Keratinocyte (primary cell): ENCODE data around the gene CHRM1. TPM values are rescaled to one million over a fixed set of nuclear protein-coding genes. Genes with fewer than 3 reads are reported as not detected.

ENCODE experiments used
- DNase-seq: peaks from one replicate; pipeline ENCODE4 v3.0.0-alpha.2; 2011; ENCODE audit warnings: low read depth, missing footprints, low spot score
- FAIRE-seq: peaks from 2 replicates; lab custom pipeline; 2011; peaks lifted over from hg19 to GRCh38; lab: Jason Lieb, UNC
- H2AFZ ChIP-seq: 2 replicates; pipeline ENCODE4 v1.6.0; 2012; ENCODE audit warnings: low read length, control low read depth, inconsistent platforms; ENCODE audit not compliant: control insufficient read depth
- H3K27ac ChIP-seq: 2 replicates; pipeline ENCODE4 v1.5.1; 2011; ENCODE audit warnings: low read length; ENCODE audit not compliant: control insufficient read depth, insufficient read depth
- H3K27me3 ChIP-seq: 3 replicates; pipeline ENCODE4 v1.6.0; 2011; ENCODE audit warnings: low read length; ENCODE audit not compliant: control insufficient read depth, insufficient read depth; ENCODE audit errors: extremely low read depth
- H3K36me3 ChIP-seq, 2 experiments: 2 replicates in 1 of 2; 3 replicates in 1 of 2; pipeline ENCODE4 v1.5.1; 2011; ENCODE audit warnings: low read length in 2 of 2, mild to moderate bottlenecking in 1 of 2; ENCODE audit not compliant: control insufficient read depth in 2 of 2, insufficient read depth in 2 of 2; ENCODE audit errors: extremely low read depth in 1 of 2
- H3K4me1 ChIP-seq: 3 replicates; pipeline ENCODE4 v1.5.1; 2011; ENCODE audit warnings: low read length; ENCODE audit not compliant: control insufficient read depth, insufficient read depth; ENCODE audit errors: extremely low read depth
- H3K4me2 ChIP-seq: 3 replicates; pipeline ENCODE4 v1.6.0; 2011; ENCODE audit warnings: low read depth, low read length; ENCODE audit not compliant: control insufficient read depth, insufficient read depth; ENCODE audit errors: extremely low read depth
- H3K4me3 ChIP-seq, 3 experiments: fragments of 200-600 bp in 1 of 3; sonication (generic) in 1 of 3; 2 replicates in 2 of 3; 3 replicates in 1 of 3; pipeline ENCODE4 v1.5.1; 2011 to 2016; ENCODE audit warnings: low read length in 3 of 3, mild to moderate bottlenecking in 3 of 3, control low read depth in 2 of 3, inconsistent platforms in 1 of 3, low read depth in 1 of 3, mixed read lengths in 1 of 3, mixed run types in 1 of 3, moderate library complexity in 1 of 3; ENCODE audit not compliant: control insufficient read depth in 2 of 3, insufficient read depth in 2 of 3; ENCODE audit errors: extremely low read depth in 1 of 3
- H3K79me2 ChIP-seq: 2 replicates; pipeline ENCODE4 v1.6.0; 2012; ENCODE audit warnings: low read length; ENCODE audit not compliant: control insufficient read depth, insufficient read depth
- H3K9ac ChIP-seq: 3 replicates; pipeline ENCODE4 v1.6.0; 2011; ENCODE audit warnings: low read length; ENCODE audit not compliant: control insufficient read depth, insufficient read depth; ENCODE audit errors: extremely low read depth
- H3K9me1 ChIP-seq: 3 replicates; pipeline ENCODE4 v1.6.0; 2011; ENCODE audit warnings: low read length; ENCODE audit not compliant: control insufficient read depth, insufficient read depth; ENCODE audit errors: extremely low read depth
- H3K9me3 ChIP-seq: 2 replicates; pipeline ENCODE4 v1.5.1; 2012; ENCODE audit warnings: low read depth, low read length; ENCODE audit not compliant: control insufficient read depth
- H4K20me1 ChIP-seq: 3 replicates; pipeline ENCODE4 v1.6.0; 2011; ENCODE audit warnings: low read length; ENCODE audit not compliant: control insufficient read depth, insufficient read depth; ENCODE audit errors: extremely low read depth
- EZH2 ChIP-seq: IDR thresholded peaks from one replicate; pipeline ENCODE4 v1.6.1; 2012; ENCODE audit warnings: inconsistent platforms, mild to moderate bottlenecking, low read length, moderate library complexity
- dilution Hi-C: fragments of 300-500 bp; cut with MboI; formaldehyde crosslinking; loops from one replicate; pipeline ENCODE4 v1.7.0; 2020; ENCODE audit warnings: low sequenced_read_pairs; ENCODE audit not compliant: extremely low pct_ligation_motif_present
- polyA plus RNA-seq, 5 experiments: library from polyadenylated mRNA; depleted of rRNA in 3 of 5; stranded (reverse) in 3 of 5; stranded (forward) in 1 of 5; unstranded in 1 of 5; fragments of >200 nt; gene quantifications; 1 replicate in 1 of 5; 2 replicates in 3 of 5; 3 replicates in 1 of 5; pipeline versions ENCODE4 v1.2.1 to v1.2.3, GENCODE V29; 2011 to 2012; ENCODE audit warnings: missing spikeins in 2 of 5, low read depth in 1 of 5, low replicate concordance in 1 of 5
- TF ChIP-seq, protein P1 (sequence below), 3 experiments: IDR thresholded peaks in 1 of 3; conservative IDR thresholded peaks in 1 of 3; optimal IDR thresholded peaks in 1 of 3; 2 replicates in 2 of 3; 3 replicates in 1 of 3; pipeline versions ENCODE3 to v1.5.1; 2011; ENCODE audit warnings: low read length in 3 of 3, mild to moderate bottlenecking in 3 of 3, moderate library complexity in 2 of 3, control low read depth in 1 of 3, inconsistent platforms in 1 of 3; ENCODE audit not compliant: insufficient read depth in 2 of 3; ENCODE audit errors: extremely low read depth in 1 of 3

The CHRM1 gene
- polyA plus RNA-seq, 1 donor (not counting 4 experiments of a cell fraction or from before 2014, with no cell fraction given), result not detected

DNA sequence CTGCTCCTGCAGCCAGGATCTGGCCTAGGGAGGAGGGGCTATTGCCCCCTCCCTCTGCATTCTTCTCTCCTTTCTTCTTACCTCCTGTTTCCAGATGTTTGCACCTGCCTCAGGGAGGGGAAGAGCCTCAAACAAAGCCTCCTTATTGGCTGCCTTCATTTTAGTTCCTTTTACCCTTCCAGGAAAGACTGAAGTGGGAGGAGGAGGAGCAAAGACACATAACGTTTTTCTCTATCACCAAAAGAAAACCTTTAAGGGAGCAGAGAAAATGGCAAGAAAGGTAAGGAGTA, 13.3 kb upstream of the CHRM1 start:
- no peak overlapping the region for H3K4me3 ChIP-seq
- H3K9me1 ChIP-seq, result no peaks in the 10 kb centered on the region
- no peaks in the 10 kb centered on the region for H3K79me2 ChIP-seq
- no peak overlapping the region for H3K27ac ChIP-seq
- no peak overlapping the region for H3K9ac ChIP-seq
- no peak overlapping the region for H3K4me2 ChIP-seq
- no peak for FAIRE-seq
- H4K20me1 ChIP-seq, result no peaks in the 10 kb centered on the region
- H3K36me3 ChIP-seq, result no peaks in the 10 kb centered on the region
- no peak for DNase-seq
- H3K9me3 ChIP-seq, result no peaks in the 10 kb centered on the region
- H3K27me3 ChIP-seq, result peaks cover 10% of the 10 kb centered on the region
- TF ChIP-seq, protein P1, sequence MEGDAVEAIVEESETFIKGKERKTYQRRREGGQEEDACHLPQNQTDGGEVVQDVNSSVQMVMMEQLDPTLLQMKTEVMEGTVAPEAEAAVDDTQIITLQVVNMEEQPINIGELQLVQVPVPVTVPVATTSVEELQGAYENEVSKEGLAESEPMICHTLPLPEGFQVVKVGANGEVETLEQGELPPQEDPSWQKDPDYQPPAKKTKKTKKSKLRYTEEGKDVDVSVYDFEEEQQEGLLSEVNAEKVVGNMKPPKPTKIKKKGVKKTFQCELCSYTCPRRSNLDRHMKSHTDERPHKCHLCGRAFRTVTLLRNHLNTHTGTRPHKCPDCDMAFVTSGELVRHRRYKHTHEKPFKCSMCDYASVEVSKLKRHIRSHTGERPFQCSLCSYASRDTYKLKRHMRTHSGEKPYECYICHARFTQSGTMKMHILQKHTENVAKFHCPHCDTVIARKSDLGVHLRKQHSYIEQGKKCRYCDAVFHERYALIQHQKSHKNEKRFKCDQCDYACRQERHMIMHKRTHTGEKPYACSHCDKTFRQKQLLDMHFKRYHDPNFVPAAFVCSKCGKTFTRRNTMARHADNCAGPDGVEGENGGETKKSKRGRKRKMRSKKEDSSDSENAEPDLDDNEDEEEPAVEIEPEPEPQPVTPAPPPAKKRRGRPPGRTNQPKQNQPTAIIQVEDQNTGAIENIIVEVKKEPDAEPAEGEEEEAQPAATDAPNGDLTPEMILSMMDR (optimal IDR thresholded peaks at IDR 0.05 in 1 of 3, IDR thresholded peaks at IDR 0.05 in 1 of 3, conservative IDR thresholded peaks at IDR 0.05 in 1 of 3; ENCODE audit: extremely low read depth in 1 of 3, insufficient read depth in 2 of 3, low read length in 3 of 3), result no peak
- no peak for TF ChIP-seq EZH2
- H2AFZ ChIP-seq, result no peak overlapping the region
- no peaks in the 10 kb centered on the region for H3K4me1 ChIP-seq
- dilution Hi-C loops, result no loop called here

DNA sequence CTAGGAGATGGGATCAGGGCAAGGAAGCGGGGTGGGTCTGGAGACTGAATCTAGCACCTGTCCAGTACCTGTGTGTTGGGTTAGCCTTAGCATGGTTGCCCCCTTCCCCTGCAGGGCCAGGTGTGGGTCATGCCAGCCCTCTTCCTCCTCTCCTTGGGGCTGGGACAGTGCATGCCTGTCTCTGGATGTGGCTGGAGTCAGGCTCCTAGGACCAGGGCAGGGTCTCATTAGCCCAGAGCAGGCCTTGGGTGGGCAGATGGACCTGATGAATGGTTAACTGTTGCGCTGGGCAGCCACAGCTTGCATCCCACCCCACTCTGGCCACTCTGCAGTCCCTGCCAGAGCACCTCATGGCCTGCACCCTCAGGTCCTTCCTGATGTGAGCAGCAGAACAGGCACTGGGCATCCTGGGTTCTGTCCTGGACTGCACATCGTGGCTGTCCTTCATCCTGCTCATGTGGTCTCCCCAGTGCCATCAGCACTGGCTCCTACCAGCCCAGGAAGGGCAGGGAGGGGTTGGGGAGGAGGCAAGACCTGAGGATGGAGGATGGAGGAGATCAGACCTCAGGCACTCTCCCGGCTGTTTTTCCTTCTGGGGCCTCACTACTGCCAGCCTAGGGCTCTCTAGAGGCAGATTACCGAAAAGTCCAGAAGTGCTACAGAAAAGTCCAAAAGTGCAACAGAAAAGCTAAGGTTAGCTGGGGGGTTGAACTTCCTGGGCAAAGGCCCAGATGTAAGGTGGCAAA, 12.8 kb upstream of the CHRM1 start:
- H4K20me1 ChIP-seq, result no peaks in the 10 kb centered on the region
- H3K9me3 ChIP-seq, result no peaks in the 10 kb centered on the region
- H3K4me1 ChIP-seq, result no peaks in the 10 kb centered on the region
- dilution Hi-C loops, result no loop called here
- H3K4me3 ChIP-seq, result no peak overlapping the region
- H3K79me2 ChIP-seq, result no peaks in the 10 kb centered on the region
- no peak for DNase-seq
- H3K4me2 ChIP-seq, result no peak overlapping the region
- H3K36me3 ChIP-seq, result no peaks in the 10 kb centered on the region
- no peak for TF ChIP-seq EZH2
- TF ChIP-seq, protein P1 (optimal IDR thresholded peaks at IDR 0.05 in 1 of 3, IDR thresholded peaks at IDR 0.05 in 1 of 3, conservative IDR thresholded peaks at IDR 0.05 in 1 of 3; ENCODE audit: extremely low read depth in 1 of 3, insufficient read depth in 2 of 3, low read length in 3 of 3), result no peak
- no peak overlapping the region for H2AFZ ChIP-seq
- no peak overlapping the region for H3K9ac ChIP-seq
- FAIRE-seq, result no peak
- peaks cover 10% of the 10 kb centered on the region for H3K27me3 ChIP-seq
- H3K9me1 ChIP-seq, result no peaks in the 10 kb centered on the region
- no peak overlapping the region for H3K27ac ChIP-seq
